K562 (cell line): Measurements from ENCODE around the gene ZCCHC24. TPM values are rescaled to one million over a fixed set of nuclear protein-coding genes. Genes with fewer than 3 reads are reported as not detected.
A peak's percentile ranks its signal among the peaks of the same experiment; 100 is the strongest.

ENCODE experiments used
- ATAC-seq: fragments of 200-7000 bp; cut with Tn5 transposase; 3 replicates; pipeline ENCODE4 v1.9.1; 2020; ENCODE audit warnings: moderate library complexity
- BruUV-seq: library from RNA; stranded (reverse); fragments of 400-500 nt; replicated peaks from 2 replicates; lab custom pipeline; 2021; lab: Mats Ljungman, UMichigan
- CTCF ChIA-PET: fragments of 300-600 bp; formaldehyde crosslinking; extraction: SDS; loops from one replicate; lab custom pipeline; 2021; ENCODE audit warnings: low intra/inter-chr PET ratio; lab: Yijun Ruan, JAX
- POLR2A ChIA-PET: fragments of 300-600, 350-650 bp; sonication (Branson Sonifier 250); formaldehyde crosslinking; extraction: SDS; loops from one replicate; lab custom pipeline; 2021; ENCODE audit warnings: antibody characterized with exemption, inconsistent platforms; lab: Yijun Ruan, JAX
- DNase-seq, 4 experiments: peaks; one replicate each; pipeline versions ENCODE4 v3.0.0 to v3.0.0-alpha.2; 2011 to 2018; ENCODE audit warnings: low spot score in 3 of 4, mixed read lengths in 3 of 4; ENCODE audit errors: extremely low read depth in 1 of 4
- FAIRE-seq: peaks from 2 replicates; lab custom pipeline; 2011; peaks lifted over from hg19 to GRCh38; lab: Jason Lieb, UNC
- H2AFZ ChIP-seq: 2 replicates; pipeline ENCODE4 v1.6.0; 2011; ENCODE audit warnings: low read depth, low read length, control low read depth, inconsistent platforms
- H3K27ac ChIP-seq: fragments of 200-600 bp; 3 replicates; pipeline ENCODE4 v1.8.0; 2011; ENCODE audit warnings: low read depth, mild to moderate bottlenecking, control low read depth, inconsistent platforms, low read length, moderate library complexity, mixed read lengths; ENCODE audit errors: extremely low read depth
- H3K27me3 ChIP-seq, 2 experiments: fragments of 300-600 bp in 1 of 2; 2 replicates in 1 of 2; 3 replicates in 1 of 2; pipeline versions ENCODE4 v1.6.0 to v1.8.0; 2011; ENCODE audit warnings: inconsistent platforms in 2 of 2, low read length in 2 of 2, mild to moderate bottlenecking in 1 of 2, mixed read lengths in 1 of 2, moderate library complexity in 1 of 2; ENCODE audit not compliant: control insufficient read depth in 2 of 2, insufficient read depth in 2 of 2
- H3K36me3 ChIP-seq: fragments of 300-600 bp; 3 replicates; pipeline ENCODE4 v1.8.0; 2011; ENCODE audit warnings: mild to moderate bottlenecking, low read length, inconsistent platforms; ENCODE audit not compliant: control insufficient read depth, insufficient read depth
- H3K4me1 ChIP-seq, 2 experiments: fragments of 200-600 bp in 1 of 2; replicated peaks in 1 of 2; 2 replicates in 1 of 2; 3 replicates in 1 of 2; pipeline versions ENCODE4 v1.5.1 to v1.8.0; 2011; ENCODE audit warnings: inconsistent platforms in 2 of 2, low read length in 2 of 2, mild to moderate bottlenecking in 1 of 2, mixed read lengths in 1 of 2, moderate library complexity in 1 of 2; ENCODE audit not compliant: control insufficient read depth in 2 of 2, insufficient read depth in 2 of 2
- H3K4me2 ChIP-seq: 2 replicates; pipeline ENCODE4 v1.6.1; 2011; ENCODE audit warnings: low read length, control low read depth, inconsistent platforms, mixed read lengths; ENCODE audit not compliant: insufficient read depth
- H3K4me3 ChIP-seq: fragments of 200-600 bp; sonication (generic), shearing (Covaris generic); 2 replicates; pipeline ENCODE4 v1.5.1; 2016; ENCODE audit warnings: control low read depth, inconsistent platforms
- H3K79me2 ChIP-seq: fragments of 200-600 bp; 3 replicates; pipeline ENCODE4 v1.8.0; 2011; ENCODE audit warnings: low read length, inconsistent platforms; ENCODE audit not compliant: control insufficient read depth, insufficient read depth
- H3K9ac ChIP-seq, 2 experiments: 2 replicates each; pipeline versions ENCODE4 v1.6.0 to v1.6.1; 2011; ENCODE audit warnings: low read depth in 2 of 2, low read length in 2 of 2, control low read depth in 1 of 2, inconsistent platforms in 1 of 2, mild to moderate bottlenecking in 1 of 2, mixed read lengths in 1 of 2; ENCODE audit not compliant: insufficient read depth in 1 of 2
- H3K9me1 ChIP-seq: one replicate; pipeline ENCODE4 v1.6.0; 2011; ENCODE audit warnings: inconsistent platforms, mild to moderate bottlenecking, low read length, moderate library complexity; ENCODE audit not compliant: control insufficient read depth, insufficient read depth
- H3K9me3 ChIP-seq: replicated peaks from 2 replicates; pipeline ENCODE4 v1.5.1; 2011; ENCODE audit warnings: low read depth, low read length, inconsistent platforms; ENCODE audit not compliant: control insufficient read depth, insufficient read depth
- H4K20me1 ChIP-seq: replicated peaks from 2 replicates; pipeline ENCODE4 v1.6.1; 2011; ENCODE audit warnings: low read length, inconsistent platforms, mixed read lengths; ENCODE audit not compliant: control insufficient read depth, insufficient read depth
- ATF4 ChIP-seq: fragments of 450-650 bp; formaldehyde crosslinking; IDR thresholded peaks from 2 replicates; pipeline ENCODE4 v1.4.0; 2022; ENCODE audit warnings: mild to moderate bottlenecking, moderate library complexity
- GTF2A2 ChIP-seq: IDR thresholded peaks from 2 replicates; pipeline ENCODE4 v1.6.1; 2016; ENCODE audit warnings: mild to moderate bottlenecking, missing genetic modification characterization, missing compliant biosample characterization
- HDAC3 ChIP-seq: fragments of 450-650 bp; IDR thresholded peaks from 2 replicates; pipeline ENCODE4 v1.6.1; 2018; ENCODE audit warnings: borderline replicate concordance, mild to moderate bottlenecking, moderate library complexity; ENCODE audit not compliant: partially characterized antibody
- MLX ChIP-seq, 2 experiments: fragments of 450-650 bp in 1 of 2; sonication (generic) in 1 of 2; formaldehyde crosslinking; conservative IDR thresholded peaks; 2 replicates each; pipeline versions ENCODE4 v1.4.0 to v1.8.1; 2020 to 2022; ENCODE audit warnings: mild to moderate bottlenecking in 1 of 2, missing genetic modification reagents in 1 of 2
- NCOA2 ChIP-seq, 2 experiments: fragments of 450-650 bp; IDR thresholded peaks; 2 replicates each; pipeline ENCODE4 v1.6.1; 2018; ENCODE audit warnings: mild to moderate bottlenecking in 2 of 2, moderate library complexity in 1 of 2; ENCODE audit not compliant: partially characterized antibody in 2 of 2
- ZHX1 ChIP-seq: fragments of 150-350 bp; conservative IDR thresholded peaks from 2 replicates; pipeline ENCODE4 v1.6.1; 2014; ENCODE audit warnings: low read length
- ZMIZ1 ChIP-seq, 2 experiments: fragments of 150-350 bp in 1 of 2; IDR thresholded peaks; 2 replicates each; pipeline ENCODE4 v1.6.1; 2012 to 2016; ENCODE audit warnings: low read depth in 2 of 2, low read length in 2 of 2, mild to moderate bottlenecking in 1 of 2, moderate library complexity in 1 of 2
- ZNF124 ChIP-seq: sonication (generic); formaldehyde crosslinking; IDR thresholded peaks from 2 replicates; pipeline ENCODE4 v1.8.1; 2022; ENCODE audit warnings: missing genetic modification reagents
- ZSCAN29 ChIP-seq: fragments of 450-650 bp; IDR thresholded peaks from 2 replicates; pipeline ENCODE4 v1.6.1; 2017
- WGBS: fragments of 100-300 bp; shearing (Covaris generic); methylation state at CpG from one replicate; pipeline ENCODE4 v1.1.6; 2016; ENCODE audit warnings: low coverage, mixed read lengths; ENCODE audit not compliant: insufficient coverage; ENCODE audit errors: missing lambda C conversion rate; 5-methylcytosine and 5-hydroxymethylcytosine counted together
- in situ Hi-C: fragments of 300-500 bp; cut with MboI; formaldehyde crosslinking; loops from 4 replicates; pipeline ENCODE4 v1.15.0; 2018; ENCODE audit warnings: inconsistent platforms, mixed read lengths
- intact Hi-C: fragments of 100-400 bp; cut with micrococcal nuclease; formaldehyde crosslinking; loops from 2 replicates; pipeline ENCODE4 v1.14.2; 2022
- polyA plus RNA-seq, 8 experiments: library from polyadenylated mRNA; depleted of rRNA in 4 of 8; stranded (reverse) in 5 of 8; unstranded in 3 of 8; fragments of >200 nt; fragmentation: Nextera tagmentation in 2 of 8; fragmentation: Illumina TruSeq in 1 of 8; extraction: Ambion mirVana in 2 of 8; extraction: Trizol in 1 of 8; gene quantifications; 2 replicates each; pipeline versions ENCODE4 v1.2.1 to v1.2.3, GENCODE V29; 2011 to 2014; ENCODE audit warnings: inconsistent platforms in 1 of 8, missing spikeins in 1 of 8
- total RNA-seq, 7 experiments: library from RNA; depleted of rRNA in 6 of 7; stranded (reverse); fragments of >200 nt in 6 of 7; fragmentation: Illumina TruSeq in 2 of 7; extraction: Trizol in 2 of 7; gene quantifications; 2 replicates each; pipeline versions ENCODE4 v1.2.1 to v1.2.3, GENCODE V29; 2011 to 2021; ENCODE audit warnings: low replicate concordance in 1 of 7

The ZCCHC24 gene
- total and polyA plus RNA-seq, 9 of the 15 experiments (the other 6 are each of a cell fraction or from before 2014, with no cell fraction given) = 0.84 to 11.0 (median 4.6) TPM

GRCh38 chr10:79387974-79388850 is 57.2 kb downstream of the ZCCHC24 start (continued):
- TF ChIP-seq ZMIZ1 (IDR thresholded peaks at IDR 0.05; ENCODE audit: low read depth in 2 of 2, low read length in 2 of 2) = no peak

GRCh38 chr10:79387466-79387973 is 57.9 kb downstream of the ZCCHC24 start:
- no peaks in the 10 kb centered on the region for H3K9me3 ChIP-seq
- intact Hi-C loops (no loop called here), in situ Hi-C loops (no loop called here)
- CTCF ChIA-PET = no interaction called here
- no peaks in the 10 kb centered on the region for H3K79me2 ChIP-seq
- no TSS peak for BruUV-seq
- H3K4me3 ChIP-seq = no peak overlapping the region
- no peak overlapping the region for H3K4me2 ChIP-seq
- no peak overlapping the region for H3K27ac ChIP-seq
- H3K27me3 ChIP-seq = no peaks in the 10 kb centered on the region
- H2AFZ ChIP-seq = no peak overlapping the region
- H3K36me3 ChIP-seq = no peaks in the 10 kb centered on the region
- H3K4me1 ChIP-seq = peaks cover 42 to 67% of the 10 kb centered on the region in 2 experiments
- no peak for FAIRE-seq
- WGBS = 79% methylated on average over 4 of the region's 5 CpGs
- DNase-seq = peak in 1 of 4 experiments; percentile 15
- H4K20me1 ChIP-seq = no peaks in the 10 kb centered on the region
- peaks cover 10% of the 10 kb centered on the region for H3K9me1 ChIP-seq
- POLR2A ChIA-PET = interaction anchor here (0.5 to 1.6 kb wide), 5 partner anchors 11 to 86 kb away, joined by 3 to 9 read pairs (median 4); no protein-coding TSS in a partner anchor
- H3K9ac ChIP-seq = peak overlapping the region in 1 of 2 experiments; percentile 68; a peak in 1 of 4 replicates
- ATAC-seq = no peak
- TF ChIP-seq ZHX1 = no peak
- TF ChIP-seq NCOA2 (IDR thresholded peaks at IDR 0.05; ENCODE audit: partially characterized antibody in 2 of 2) = no peak
- TF ChIP-seq ATF4 (CRISPR knock-in tag) = no peak
- no peak for TF ChIP-seq ZSCAN29
- TF ChIP-seq HDAC3 = no peak
- no peak for TF ChIP-seq ZNF124 (CRISPR knock-in tag)
- no peak for TF ChIP-seq MLX (CRISPR knock-in tag; conservative IDR thresholded peaks at IDR 0.05)
- no peak for TF ChIP-seq GTF2A2
